ENCODE measurements around the gene CASP8. TPM values are rescaled to one million over a fixed set of nuclear protein-coding genes. Genes with fewer than 3 reads are reported as not detected.

The CASP8 gene
- total and polyA plus RNA-seq, 2 donors, result 41.1 to 49.4 TPM

GRCh38 chr2:201228271-201228911 is 31.9 kb upstream of the CASP8 start:
- Histone ChIP-seq H3K27me3 (ENCODE audit: control insufficient read depth in 2 of 2, insufficient read depth in 1 of 2, low read length in 1 of 2) (no peaks in the 10 kb centered on the region), H3K27ac (ENCODE audit: low read depth in 1 of 2, low read length in 1 of 2) (no peak overlapping the region), H3K4me1 (ENCODE audit: control insufficient read depth in 2 of 2, insufficient read depth in 2 of 2, low read length in 2 of 2) (peaks cover 4 to 18% of the 10 kb centered on the region in 2 donors), H3K4me3 (ENCODE audit: low read length in 2 of 2) (no peak overlapping the region), H3K36me3 (ENCODE audit: control insufficient read depth in 2 of 2, insufficient read depth in 2 of 2, low read length in 1 of 2) (no peaks in the 10 kb centered on the region), H3K9me3 (ENCODE audit: control insufficient read depth in 2 of 2, insufficient read depth in 1 of 2, low read length in 1 of 2) (no peaks in the 10 kb centered on the region)
- no peak for DNase-seq (ENCODE audit: low read depth in 6 of 9, low spot score in 9 of 9)
- 69% methylated on average over 3 of the region's 3 CpGs for WGBS

- no peaks in the 10 kb centered on the region for H3K27me3 ChIP-seq (ENCODE audit: control insufficient read depth in 2 of 2, insufficient read depth in 1 of 2, low read length in 1 of 2)
- H3K9me3 ChIP-seq (ENCODE audit: control insufficient read depth in 2 of 2, insufficient read depth in 1 of 2, low read length in 1 of 2), result no peaks in the 10 kb centered on the region
- H3K36me3 ChIP-seq (ENCODE audit: control insufficient read depth in 2 of 2, insufficient read depth in 2 of 2, low read length in 1 of 2), result no peaks in the 10 kb centered on the region
- DNase-seq (ENCODE audit: low read depth in 6 of 9, low spot score in 9 of 9), result no peak
- no peak overlapping the region for H3K27ac ChIP-seq (ENCODE audit: low read depth in 1 of 2, low read length in 1 of 2)
- peaks cover 4 to 19% of the 10 kb centered on the region in 2 donors for H3K4me1 ChIP-seq (ENCODE audit: control insufficient read depth in 2 of 2, insufficient read depth in 2 of 2, low read length in 2 of 2)
- WGBS, result 26% methylated on average over 12 of the region's 12 CpGs
- no peak overlapping the region for H3K4me3 ChIP-seq (ENCODE audit: low read length in 2 of 2)
These were observed 31.4 kb upstream of the CASP8 start for GRCh38 chr2:201228912-201229290.

- DNase-seq (ENCODE audit: low read depth in 6 of 9, low spot score in 9 of 9), result peak; percentile 72 to 96 (median 91)
- Histone ChIP-seq H3K9me3 (ENCODE audit: control insufficient read depth in 2 of 2, insufficient read depth in 1 of 2, low read length in 1 of 2) (no peaks in the 10 kb centered on the region), H3K4me3 (ENCODE audit: low read length in 2 of 2) (peak overlapping the region in 1 of 2 donors; percentile 23), H3K27me3 (ENCODE audit: control insufficient read depth in 2 of 2, insufficient read depth in 1 of 2, low read length in 1 of 2) (no peaks in the 10 kb centered on the region), H3K27ac (ENCODE audit: low read depth in 1 of 2, low read length in 1 of 2) (peak overlapping the region; percentile 65 to 80), H3K36me3 (ENCODE audit: control insufficient read depth in 2 of 2, insufficient read depth in 2 of 2, low read length in 1 of 2) (no peaks in the 10 kb centered on the region), H3K4me1 (ENCODE audit: control insufficient read depth in 2 of 2, insufficient read depth in 2 of 2, low read length in 2 of 2) (peaks cover 13 to 33% of the 10 kb centered on the region in 2 donors)
- WGBS, result 13% methylated on average over 8 of the region's 8 CpGs
These were observed 28.4 kb upstream of the CASP8 start for GRCh38 chr2:201231781-201232466.

- no peak overlapping the region for H3K4me3 ChIP-seq (ENCODE audit: low read length in 2 of 2)
These were observed 27.9 kb upstream of the CASP8 start for GRCh38 chr2:201232467-201232815.

GRCh38 chr2:201233192-201233811 is 27.0 kb upstream of the CASP8 start:
- Histone ChIP-seq H3K27me3 (ENCODE audit: control insufficient read depth in 2 of 2, insufficient read depth in 1 of 2, low read length in 1 of 2) (no peaks in the 10 kb centered on the region), H3K4me1 (ENCODE audit: control insufficient read depth in 2 of 2, insufficient read depth in 2 of 2, low read length in 2 of 2) (peaks cover 21 to 46% of the 10 kb centered on the region in 2 donors), H3K4me3 (ENCODE audit: low read length in 2 of 2) (peak overlapping the region; percentile 56 to 84), H3K9me3 (ENCODE audit: control insufficient read depth in 2 of 2, insufficient read depth in 1 of 2, low read length in 1 of 2) (no peaks in the 10 kb centered on the region), H3K36me3 (ENCODE audit: control insufficient read depth in 2 of 2, insufficient read depth in 2 of 2, low read length in 1 of 2) (no peaks in the 10 kb centered on the region), H3K27ac (ENCODE audit: low read depth in 1 of 2, low read length in 1 of 2) (peak overlapping the region; percentile 93 to 95)
- peak; percentile 76 to 96 (median 89) for DNase-seq (ENCODE audit: low read depth in 6 of 9, low spot score in 9 of 9)
- 2% methylated on average over 8 of the region's 8 CpGs for WGBS

More at GRCh38 chr2:201232467-201232815, 27.9 kb upstream of the CASP8 start:
- 39% methylated on average over 3 of the region's 3 CpGs for WGBS
- Histone ChIP-seq H3K9me3 (ENCODE audit: control insufficient read depth in 2 of 2, insufficient read depth in 1 of 2, low read length in 1 of 2) (no peaks in the 10 kb centered on the region), H3K27ac (ENCODE audit: low read depth in 1 of 2, low read length in 1 of 2) (peak overlapping the region in 1 of 2 donors; percentile 95), H3K36me3 (ENCODE audit: control insufficient read depth in 2 of 2, insufficient read depth in 2 of 2, low read length in 1 of 2) (no peaks in the 10 kb centered on the region), H3K4me1 (ENCODE audit: control insufficient read depth in 2 of 2, insufficient read depth in 2 of 2, low read length in 2 of 2) (peaks cover 14 to 38% of the 10 kb centered on the region in 2 donors), H3K27me3 (ENCODE audit: control insufficient read depth in 2 of 2, insufficient read depth in 1 of 2, low read length in 1 of 2) (no peaks in the 10 kb centered on the region)
- no peak for DNase-seq (ENCODE audit: low read depth in 6 of 9, low spot score in 9 of 9)

GRCh38 chr2:201233812-201234662 is 26.3 kb upstream of the CASP8 start:
- 18% methylated on average over 21 of the region's 21 CpGs for WGBS
- peaks cover 21 to 45% of the 10 kb centered on the region in 2 donors for H3K4me1 ChIP-seq (ENCODE audit: control insufficient read depth in 2 of 2, insufficient read depth in 2 of 2, low read length in 2 of 2)
- H3K9me3 ChIP-seq (ENCODE audit: control insufficient read depth in 2 of 2, insufficient read depth in 1 of 2, low read length in 1 of 2), result no peaks in the 10 kb centered on the region
- peak overlapping the region; percentile 56 to 84 for H3K4me3 ChIP-seq (ENCODE audit: low read length in 2 of 2)
- no peaks in the 10 kb centered on the region for H3K27me3 ChIP-seq (ENCODE audit: control insufficient read depth in 2 of 2, insufficient read depth in 1 of 2, low read length in 1 of 2)
- DNase-seq (ENCODE audit: low read depth in 6 of 9, low spot score in 9 of 9), result no peak
- H3K27ac ChIP-seq (ENCODE audit: low read depth in 1 of 2, low read length in 1 of 2), result peak overlapping the region; percentile 93 to 95
- H3K36me3 ChIP-seq (ENCODE audit: control insufficient read depth in 2 of 2, insufficient read depth in 2 of 2, low read length in 1 of 2), result no peaks in the 10 kb centered on the region

- no peak for DNase-seq (ENCODE audit: low read depth in 6 of 9, low spot score in 9 of 9)
- Histone ChIP-seq H3K36me3 (ENCODE audit: control insufficient read depth in 2 of 2, insufficient read depth in 2 of 2, low read length in 1 of 2) (peaks cover under 1 to 2% of the 10 kb centered on the region in 2 donors), H3K4me3 (ENCODE audit: low read length in 2 of 2) (peak overlapping the region; percentile 56 to 84), H3K27me3 (ENCODE audit: control insufficient read depth in 2 of 2, insufficient read depth in 1 of 2, low read length in 1 of 2) (no peaks in the 10 kb centered on the region), H3K9me3 (ENCODE audit: control insufficient read depth in 2 of 2, insufficient read depth in 1 of 2, low read length in 1 of 2) (no peaks in the 10 kb centered on the region), H3K4me1 (ENCODE audit: control insufficient read depth in 2 of 2, insufficient read depth in 2 of 2, low read length in 2 of 2) (peaks cover 21 to 45% of the 10 kb centered on the region in 2 donors), H3K27ac (ENCODE audit: low read depth in 1 of 2, low read length in 1 of 2) (no peak overlapping the region)
- 44% methylated on average over 3 of the region's 3 CpGs for WGBS
These were observed 25.6 kb upstream of the CASP8 start for GRCh38 chr2:201234663-201235135.

GRCh38 chr2:201235860-201236811 is 24.2 kb upstream of the CASP8 start:
- H3K27ac ChIP-seq (ENCODE audit: low read depth in 1 of 2, low read length in 1 of 2), result no peak overlapping the region
- no peaks in the 10 kb centered on the region for H3K9me3 ChIP-seq (ENCODE audit: control insufficient read depth in 2 of 2, insufficient read depth in 1 of 2, low read length in 1 of 2)
- H3K4me3 ChIP-seq (ENCODE audit: low read length in 2 of 2), result peak overlapping the region in 1 of 2 donors; percentile 18
- DNase-seq (ENCODE audit: low read depth in 6 of 9, low spot score in 9 of 9), result peak in 3 of 9 donors; percentile 54 to 84 (median 68)
- peaks cover 23 to 48% of the 10 kb centered on the region in 2 donors for H3K4me1 ChIP-seq (ENCODE audit: control insufficient read depth in 2 of 2, insufficient read depth in 2 of 2, low read length in 2 of 2)
- peaks cover 5% of the 10 kb centered on the region in 2 donors for H3K36me3 ChIP-seq (ENCODE audit: control insufficient read depth in 2 of 2, insufficient read depth in 2 of 2, low read length in 1 of 2)
- H3K27me3 ChIP-seq (ENCODE audit: control insufficient read depth in 2 of 2, insufficient read depth in 1 of 2, low read length in 1 of 2), result no peaks in the 10 kb centered on the region
- 36% methylated on average over 14 of the region's 14 CpGs for WGBS
